ENCODE data around the gene SDHB.

Gene SDHB

DNA sequence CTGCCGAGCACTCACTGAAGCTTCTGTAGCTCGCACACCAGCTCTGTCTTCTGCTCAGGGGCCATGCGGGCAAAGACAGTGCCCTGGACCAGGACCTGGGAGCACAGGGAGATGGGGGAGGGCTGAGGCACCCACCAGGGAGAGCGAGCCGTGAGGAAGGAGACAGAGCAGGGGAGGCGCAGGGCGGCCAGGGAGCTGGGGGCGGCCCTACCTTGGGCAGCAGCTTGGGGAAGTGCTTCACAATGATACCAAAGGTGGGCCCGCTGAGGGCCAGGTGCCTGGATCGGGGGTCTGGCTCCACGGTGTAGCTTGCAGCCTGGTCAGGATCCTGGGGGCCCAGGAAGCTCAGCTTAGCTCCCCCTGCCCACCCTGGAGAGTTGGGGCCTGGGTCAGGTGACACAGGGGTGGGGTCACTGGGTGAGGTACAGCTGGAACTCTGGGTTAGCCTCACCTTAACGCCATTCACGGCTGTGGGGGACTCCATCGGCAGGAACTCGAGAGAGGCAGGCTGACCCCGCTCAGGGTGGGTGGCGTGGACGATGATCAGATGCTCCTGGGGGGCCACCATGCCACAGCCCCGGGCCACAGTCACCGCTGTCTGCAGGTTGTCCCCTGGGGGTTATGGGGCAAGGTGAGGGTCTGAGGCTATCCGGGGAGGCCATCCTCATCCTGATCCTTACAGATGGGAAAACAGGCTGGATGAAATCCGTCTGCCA lies 64.0 kb downstream of the SDHB start:
- H3K27ac ChIP-seq (ENCODE audit: low read length), result no peak overlapping the region
- H3K36me3 ChIP-seq (replicated peaks; ENCODE audit: low read depth, low read length), result no peaks in the 10 kb centered on the region
- H3K9me3 ChIP-seq (ENCODE audit: insufficient read depth, low read length), result no peaks in the 10 kb centered on the region
- no peak overlapping the region for H3K4me3 ChIP-seq (ENCODE audit: low read length)
- no peak overlapping the region for H2AFZ ChIP-seq (ENCODE audit: low read depth, low read length)
- no peak overlapping the region for H3K4me2 ChIP-seq (ENCODE audit: low read length)
- TF ChIP-seq, protein P1, sequence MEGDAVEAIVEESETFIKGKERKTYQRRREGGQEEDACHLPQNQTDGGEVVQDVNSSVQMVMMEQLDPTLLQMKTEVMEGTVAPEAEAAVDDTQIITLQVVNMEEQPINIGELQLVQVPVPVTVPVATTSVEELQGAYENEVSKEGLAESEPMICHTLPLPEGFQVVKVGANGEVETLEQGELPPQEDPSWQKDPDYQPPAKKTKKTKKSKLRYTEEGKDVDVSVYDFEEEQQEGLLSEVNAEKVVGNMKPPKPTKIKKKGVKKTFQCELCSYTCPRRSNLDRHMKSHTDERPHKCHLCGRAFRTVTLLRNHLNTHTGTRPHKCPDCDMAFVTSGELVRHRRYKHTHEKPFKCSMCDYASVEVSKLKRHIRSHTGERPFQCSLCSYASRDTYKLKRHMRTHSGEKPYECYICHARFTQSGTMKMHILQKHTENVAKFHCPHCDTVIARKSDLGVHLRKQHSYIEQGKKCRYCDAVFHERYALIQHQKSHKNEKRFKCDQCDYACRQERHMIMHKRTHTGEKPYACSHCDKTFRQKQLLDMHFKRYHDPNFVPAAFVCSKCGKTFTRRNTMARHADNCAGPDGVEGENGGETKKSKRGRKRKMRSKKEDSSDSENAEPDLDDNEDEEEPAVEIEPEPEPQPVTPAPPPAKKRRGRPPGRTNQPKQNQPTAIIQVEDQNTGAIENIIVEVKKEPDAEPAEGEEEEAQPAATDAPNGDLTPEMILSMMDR (IDR thresholded peaks at IDR 0.05; ENCODE audit: low read depth, low read length), result no peak
- TF ChIP-seq EZH2phosphoT487 (IDR thresholded peaks at IDR 0.05; ENCODE audit: low read depth), result no peak
- H3K27me3 ChIP-seq (ENCODE audit: low read depth, low read length), result no peaks in the 10 kb centered on the region
- H3K9ac ChIP-seq (ENCODE audit: low read length), result no peak overlapping the region
- no peaks in the 10 kb centered on the region for H3K4me1 ChIP-seq (ENCODE audit: low read length)
- no peaks in the 10 kb centered on the region for H3K79me2 ChIP-seq (ENCODE audit: low read length)
- H4K20me1 ChIP-seq (ENCODE audit: insufficient read depth, low read length), result no peaks in the 10 kb centered on the region

DNA sequence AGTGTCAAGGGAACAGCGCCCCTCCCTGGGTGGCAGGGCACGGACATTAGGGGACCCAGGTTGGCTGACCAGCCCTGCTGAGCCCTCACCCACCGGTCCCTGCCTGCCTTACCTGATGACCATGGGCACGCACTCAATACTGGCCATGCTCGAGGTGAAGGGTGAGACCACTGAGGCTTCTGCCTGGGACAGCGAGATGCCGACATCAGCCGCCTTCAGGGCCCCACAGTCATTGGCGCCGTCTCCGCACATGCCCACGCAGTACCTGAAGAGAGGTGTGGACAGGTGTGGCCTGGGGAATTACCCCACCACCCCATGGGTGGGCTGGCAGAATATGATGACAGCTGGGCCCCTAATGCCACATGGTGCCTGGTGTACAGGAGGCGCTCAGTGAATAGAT lies 65.6 kb downstream of the SDHB start:
- Histone ChIP-seq H3K27ac (ENCODE audit: low read length) (no peak overlapping the region), H3K36me3 (replicated peaks; ENCODE audit: low read depth, low read length) (no peaks in the 10 kb centered on the region), H3K4me2 (ENCODE audit: low read length) (no peak overlapping the region), H2AFZ (ENCODE audit: low read depth, low read length) (no peak overlapping the region), H3K9me3 (ENCODE audit: insufficient read depth, low read length) (no peaks in the 10 kb centered on the region), H3K79me2 (ENCODE audit: low read length) (no peaks in the 10 kb centered on the region), H4K20me1 (ENCODE audit: insufficient read depth, low read length) (no peaks in the 10 kb centered on the region), H3K4me3 (ENCODE audit: low read length) (no peak overlapping the region), H3K27me3 (ENCODE audit: low read depth, low read length) (no peaks in the 10 kb centered on the region), H3K9ac (ENCODE audit: low read length) (no peak overlapping the region), H3K4me1 (ENCODE audit: low read length) (no peaks in the 10 kb centered on the region)
- TF ChIP-seq, protein P1 (IDR thresholded peaks at IDR 0.05; ENCODE audit: low read depth, low read length), result no peak
- no peak for TF ChIP-seq EZH2phosphoT487 (IDR thresholded peaks at IDR 0.05; ENCODE audit: low read depth)

DNA sequence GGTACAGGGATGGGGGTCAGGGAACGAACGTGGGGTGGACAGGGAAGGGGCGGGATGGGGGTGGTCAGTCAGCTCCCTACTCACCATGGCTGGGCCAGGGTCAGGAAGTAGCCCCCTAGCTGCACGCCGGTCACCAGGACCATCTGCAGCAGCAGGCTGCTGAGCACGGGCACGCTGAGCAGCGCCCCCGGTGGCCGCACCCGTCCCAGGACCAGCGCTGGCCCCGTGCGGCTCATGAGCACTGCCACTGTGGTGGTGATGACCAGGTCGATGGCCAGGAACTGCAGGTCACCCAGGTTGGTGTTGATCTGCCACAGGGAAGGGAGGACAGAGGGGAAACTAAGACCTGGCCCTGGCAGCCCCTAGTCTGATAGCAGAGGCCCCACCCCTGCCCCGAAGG lies 66.9 kb downstream of the SDHB start:
- H4K20me1 ChIP-seq (ENCODE audit: insufficient read depth, low read length), result no peaks in the 10 kb centered on the region
- no peaks in the 10 kb centered on the region for H3K4me1 ChIP-seq (ENCODE audit: low read length)
- H3K4me2 ChIP-seq (ENCODE audit: low read length), result no peak overlapping the region
- TF ChIP-seq, protein P1 (IDR thresholded peaks at IDR 0.05; ENCODE audit: low read depth, low read length), result peak; percentile 36
- no peak for TF ChIP-seq EZH2phosphoT487 (IDR thresholded peaks at IDR 0.05; ENCODE audit: low read depth)
- H2AFZ ChIP-seq (ENCODE audit: low read depth, low read length), result no peak overlapping the region
- H3K27me3 ChIP-seq (ENCODE audit: low read depth, low read length), result no peaks in the 10 kb centered on the region
- no peaks in the 10 kb centered on the region for H3K36me3 ChIP-seq (replicated peaks; ENCODE audit: low read depth, low read length)
- no peaks in the 10 kb centered on the region for H3K79me2 ChIP-seq (ENCODE audit: low read length)
- no peak overlapping the region for H3K9ac ChIP-seq (ENCODE audit: low read length)
- no peak overlapping the region for H3K4me3 ChIP-seq (ENCODE audit: low read length)
- H3K9me3 ChIP-seq (ENCODE audit: insufficient read depth, low read length), result no peaks in the 10 kb centered on the region
- no peak overlapping the region for H3K27ac ChIP-seq (ENCODE audit: low read length)

DNA sequence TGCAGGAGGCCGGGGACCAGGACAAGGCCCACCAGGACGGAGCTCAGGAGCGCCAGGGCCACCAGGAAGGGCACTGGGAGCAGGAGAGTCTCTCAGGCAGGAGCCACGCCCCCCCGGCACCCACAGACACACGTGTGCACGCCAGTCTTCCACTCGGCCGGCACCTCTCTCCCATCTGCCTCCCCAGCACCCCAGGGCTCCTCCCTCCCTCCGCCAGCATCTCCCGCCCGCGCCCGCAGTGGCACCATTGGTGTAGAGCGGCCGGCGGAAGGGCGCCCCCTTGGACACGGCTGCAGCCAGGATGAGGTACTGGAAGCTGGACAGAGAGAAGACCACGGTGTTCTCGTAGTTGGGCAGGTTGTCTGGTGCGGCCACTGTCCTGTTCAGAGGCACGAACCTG lies 67.3 kb downstream of the SDHB start:
- Histone ChIP-seq H2AFZ (ENCODE audit: low read depth, low read length) (no peak overlapping the region), H3K36me3 (replicated peaks; ENCODE audit: low read depth, low read length) (no peaks in the 10 kb centered on the region), H3K27me3 (ENCODE audit: low read depth, low read length) (no peaks in the 10 kb centered on the region), H3K4me2 (ENCODE audit: low read length) (no peak overlapping the region), H3K79me2 (ENCODE audit: low read length) (no peaks in the 10 kb centered on the region), H3K9me3 (ENCODE audit: insufficient read depth, low read length) (no peaks in the 10 kb centered on the region), H3K4me3 (ENCODE audit: low read length) (no peak overlapping the region), H3K9ac (ENCODE audit: low read length) (no peak overlapping the region), H3K4me1 (ENCODE audit: low read length) (no peaks in the 10 kb centered on the region), H4K20me1 (ENCODE audit: insufficient read depth, low read length) (no peaks in the 10 kb centered on the region), H3K27ac (ENCODE audit: low read length) (no peak overlapping the region)
- TF ChIP-seq EZH2phosphoT487 (IDR thresholded peaks at IDR 0.05; ENCODE audit: low read depth), result no peak
- TF ChIP-seq, protein P1 (IDR thresholded peaks at IDR 0.05; ENCODE audit: low read depth, low read length), result no peak

Data from OCI-LY3 (cell line).